GM19452 (cell line): ENCODE measurements around the gene ROGDI.

Experiments used
- ATAC-seq: cut with Tn5 transposase; IDR thresholded peaks from one replicate; pipeline ENCODE4 v1.9.1; 2021; ENCODE audit not compliant: unreplicated experiment

ROGDI gene

GRCh38 chr16:4814046-4814445 lies 11.6 kb upstream of the ROGDI start:
- ATAC-seq: no peak

- ATAC-seq: no peak
Observed at GRCh38 chr16:4813251-4814003, 11.0 kb upstream of the ROGDI start.

GRCh38 chr16:4811773-4812172 lies 9.3 kb upstream of the ROGDI start:
- no peak for ATAC-seq

GRCh38 chr16:4811242-4811641 lies 8.8 kb upstream of the ROGDI start:
- ATAC-seq: no peak

- no peak for ATAC-seq
Observed at GRCh38 chr16:4806280-4806679, 3.8 kb upstream of the ROGDI start.

- no peak for ATAC-seq
Observed at GRCh38 chr16:4805231-4805630, 2.8 kb upstream of the ROGDI start.

GRCh38 chr16:4803898-4804762 lies 1.7 kb upstream of the ROGDI start:
- no peak for ATAC-seq

GRCh38 chr16:4803401-4803844 lies 990 bp upstream of the ROGDI start:
- ATAC-seq: no peak

- ATAC-seq: peak; percentile 91
Observed at GRCh38 chr16:4802659-4803287, 340 bp upstream of the ROGDI start.

GRCh38 chr16:4801051-4801961 lies 1.1 kb downstream of the ROGDI start:
- no peak for ATAC-seq

GRCh38 chr16:4800290-4801041 lies 2.0 kb downstream of the ROGDI start:
- no peak for ATAC-seq

- no peak for ATAC-seq
Observed at GRCh38 chr16:4799171-4799855, 3.1 kb downstream of the ROGDI start.

- no peak for ATAC-seq
Observed at GRCh38 chr16:4798456-4798855, 4.0 kb downstream of the ROGDI start.

GRCh38 chr16:4797805-4798252 lies 4.6 kb downstream of the ROGDI start:
- ATAC-seq: no peak

- no peak for ATAC-seq
Observed at GRCh38 chr16:4796982-4797804, 5.2 kb downstream of the ROGDI start.

- no peak for ATAC-seq
Observed at GRCh38 chr16:4795828-4796572, 6.4 kb downstream of the ROGDI start.

- no peak for ATAC-seq
Observed at GRCh38 chr16:4795181-4795827, 7.1 kb downstream of the ROGDI start, which contains the start of gene SMIM22. Gene SMIM22, plus strand, starts transcription at chr16:4795369. Its CDS starts 366 bp downstream, at chr16:4795735.
